ENCODE results near the gene PLA2G4C.
A peak's percentile ranks its signal among the peaks of the same experiment; 100 is the strongest.

The PLA2G4C gene

GRCh38 chr19:48110350-48110966 lies at the start of gene PLA2G4C:
Gene PLA2G4C (minus strand): TSS chr19:48110817. CDS start chr19:48106529, 4,288 bp downstream.
- peak; percentile 87 to 89 for DNase-seq

GRCh38 chr19:48158210-48158790 lies 47.7 kb upstream of the PLA2G4C start:
- DNase-seq = no peak

- no peak for DNase-seq
Measured at GRCh38 chr19:48154003-48154402, 43.4 kb upstream of the PLA2G4C start.

GRCh38 chr19:48152551-48152950 lies 41.9 kb upstream of the PLA2G4C start:
- DNase-seq = peak; percentile 71 to 76

GRCh38 chr19:48149430-48149829 lies 38.8 kb upstream of the PLA2G4C start:
- DNase-seq = no peak

- DNase-seq = no peak
Measured at GRCh38 chr19:48148576-48148975, 38.0 kb upstream of the PLA2G4C start.

- DNase-seq = no peak
Measured at GRCh38 chr19:48147597-48148175, 37.1 kb upstream of the PLA2G4C start.

- no peak for DNase-seq
Measured at GRCh38 chr19:48139053-48139452, 28.4 kb upstream of the PLA2G4C start.

GRCh38 chr19:48137411-48137810 lies 26.8 kb upstream of the PLA2G4C start:
- DNase-seq = no peak

GRCh38 chr19:48136547-48136946 lies 25.9 kb upstream of the PLA2G4C start:
- DNase-seq = no peak

- DNase-seq = peak in 1 of 2 donors; percentile 49
Measured at GRCh38 chr19:48135411-48135810, 24.8 kb upstream of the PLA2G4C start.

GRCh38 chr19:48133094-48133493 lies 22.5 kb upstream of the PLA2G4C start:
- DNase-seq = no peak

GRCh38 chr19:48127561-48127960 lies 16.9 kb upstream of the PLA2G4C start:
- no peak for DNase-seq

GRCh38 chr19:48123907-48124651 lies 13.5 kb upstream of the PLA2G4C start:
- peak; percentile 41 to 45 for DNase-seq

GRCh38 chr19:48122421-48122820 lies 11.8 kb upstream of the PLA2G4C start:
- DNase-seq = no peak

GRCh38 chr19:48121909-48122371 lies 11.3 kb upstream of the PLA2G4C start:
- no peak for DNase-seq

- no peak for DNase-seq
Measured at GRCh38 chr19:48121066-48121465, 10.4 kb upstream of the PLA2G4C start.

- no peak for DNase-seq
Measured at GRCh38 chr19:48120505-48120904, 9.9 kb upstream of the PLA2G4C start.

GRCh38 chr19:48118131-48118517 lies 7.5 kb upstream of the PLA2G4C start:
- DNase-seq = no peak

- no peak for DNase-seq
Measured at GRCh38 chr19:48117515-48118130, 7.0 kb upstream of the PLA2G4C start.

GRCh38 chr19:48113190-48113917 lies 2.7 kb upstream of the PLA2G4C start:
- DNase-seq = no peak

GRCh38 chr19:48111280-48111679 lies 663 bp upstream of the PLA2G4C start:
- DNase-seq = no peak
